Keratinocyte (primary cell): Measurements from ENCODE around the gene ZNF814.

ENCODE experiments used
- EZH2 ChIP-seq: IDR thresholded peaks from one replicate; pipeline ENCODE4 v1.6.1; 2012; ENCODE audit warnings: inconsistent platforms, mild to moderate bottlenecking, low read length, moderate library complexity
- TF ChIP-seq, protein P1 (sequence below), 3 experiments: IDR thresholded peaks in 1 of 3; conservative IDR thresholded peaks in 1 of 3; optimal IDR thresholded peaks in 1 of 3; 2 replicates in 2 of 3; 3 replicates in 1 of 3; pipeline versions ENCODE3 to v1.5.1; 2011; ENCODE audit warnings: low read length in 3 of 3, mild to moderate bottlenecking in 3 of 3, moderate library complexity in 2 of 3, control low read depth in 1 of 3, inconsistent platforms in 1 of 3; ENCODE audit not compliant: insufficient read depth in 2 of 3; ENCODE audit errors: extremely low read depth in 1 of 3

DNA sequence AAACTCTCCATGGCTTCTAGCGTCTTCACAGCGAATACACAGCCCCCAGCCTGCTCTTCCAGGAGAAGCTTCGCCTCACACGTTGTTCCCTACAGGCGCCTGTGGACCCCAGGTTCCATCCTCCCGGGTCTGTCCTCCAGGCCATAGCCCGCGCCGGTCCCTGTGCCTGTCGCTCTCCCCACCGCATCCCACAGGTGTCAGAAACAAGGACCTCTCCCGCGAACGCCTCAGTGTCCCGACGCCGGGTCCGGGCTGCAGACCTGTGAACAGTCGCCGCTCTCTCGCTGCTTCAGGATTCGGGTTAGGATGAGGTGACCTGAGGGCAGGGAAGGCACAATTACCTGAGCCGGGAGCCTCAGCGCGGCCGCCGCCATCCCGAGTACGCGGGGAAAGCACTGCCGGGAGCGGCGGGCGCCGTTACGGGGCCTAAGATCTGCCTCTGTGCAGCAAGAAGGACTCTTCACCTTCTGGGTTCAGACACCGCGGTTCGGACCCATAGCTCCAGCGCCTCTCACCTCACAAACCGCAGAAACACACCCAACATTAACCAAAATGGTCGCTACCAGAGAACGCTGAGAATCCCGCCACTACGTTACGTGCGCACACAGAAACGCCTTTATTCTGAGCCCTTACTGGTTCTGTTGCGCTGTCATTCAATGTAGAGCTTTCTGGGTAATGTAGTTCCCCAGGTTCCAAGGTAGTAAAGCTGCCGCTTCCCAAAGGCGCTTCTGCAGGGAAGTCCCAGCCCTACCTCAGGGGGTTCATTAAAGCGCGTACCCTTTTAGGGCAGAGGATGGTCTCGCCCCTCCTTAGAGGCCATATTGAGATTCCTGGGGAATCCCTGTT, 46.2 kb upstream of the ZNF814 start, which contains the start of gene ZNF418:
- TF ChIP-seq, protein P1, sequence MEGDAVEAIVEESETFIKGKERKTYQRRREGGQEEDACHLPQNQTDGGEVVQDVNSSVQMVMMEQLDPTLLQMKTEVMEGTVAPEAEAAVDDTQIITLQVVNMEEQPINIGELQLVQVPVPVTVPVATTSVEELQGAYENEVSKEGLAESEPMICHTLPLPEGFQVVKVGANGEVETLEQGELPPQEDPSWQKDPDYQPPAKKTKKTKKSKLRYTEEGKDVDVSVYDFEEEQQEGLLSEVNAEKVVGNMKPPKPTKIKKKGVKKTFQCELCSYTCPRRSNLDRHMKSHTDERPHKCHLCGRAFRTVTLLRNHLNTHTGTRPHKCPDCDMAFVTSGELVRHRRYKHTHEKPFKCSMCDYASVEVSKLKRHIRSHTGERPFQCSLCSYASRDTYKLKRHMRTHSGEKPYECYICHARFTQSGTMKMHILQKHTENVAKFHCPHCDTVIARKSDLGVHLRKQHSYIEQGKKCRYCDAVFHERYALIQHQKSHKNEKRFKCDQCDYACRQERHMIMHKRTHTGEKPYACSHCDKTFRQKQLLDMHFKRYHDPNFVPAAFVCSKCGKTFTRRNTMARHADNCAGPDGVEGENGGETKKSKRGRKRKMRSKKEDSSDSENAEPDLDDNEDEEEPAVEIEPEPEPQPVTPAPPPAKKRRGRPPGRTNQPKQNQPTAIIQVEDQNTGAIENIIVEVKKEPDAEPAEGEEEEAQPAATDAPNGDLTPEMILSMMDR (optimal IDR thresholded peaks at IDR 0.05 in 1 of 3, IDR thresholded peaks at IDR 0.05 in 1 of 3, conservative IDR thresholded peaks at IDR 0.05 in 1 of 3; ENCODE audit: extremely low read depth in 1 of 3, insufficient read depth in 2 of 3, low read length in 3 of 3) = no peak
- TF ChIP-seq EZH2 = no peak
